H1 (cell line): Measurements from ENCODE around the gene MVK. TPM values are rescaled to one million over a fixed set of nuclear protein-coding genes. Genes with fewer than 3 reads are reported as not detected.

Experiments used
- CEBPB ChIP-seq: IDR thresholded peaks from 2 replicates; pipeline ENCODE4 v1.6.1; 2012; ENCODE audit warnings: low read depth, low read length
- CHD2 ChIP-seq: IDR thresholded peaks from 2 replicates; pipeline ENCODE4 v1.6.1; 2012; ENCODE audit warnings: low read length, improper control_type of control experiment
- TAF1 ChIP-seq: IDR thresholded peaks from 2 replicates; pipeline ENCODE4 v1.6.1; 2011; ENCODE audit warnings: mild to moderate bottlenecking, low read depth, low read length
- polyA plus RNA-seq, 7 experiments: library from polyadenylated mRNA; depleted of rRNA in 3 of 7; stranded (reverse) in 5 of 7; unstranded in 2 of 7; fragments of >200 nt in 5 of 7; fragments of 200-250 nt in 2 of 7; gene quantifications; 1 replicate in 5 of 7; 2 replicates in 1 of 7; 4 replicates in 1 of 7; pipeline versions ENCODE4 v1.2.1 to v1.2.3, GENCODE V29; 2011 to 2013; ENCODE audit warnings: missing spikeins in 2 of 7, mixed read lengths in 2 of 7
- total RNA-seq: library from RNA; stranded (reverse); fragmentation: NEBNext Ultra II Directional; extraction: Animal tissue kit (Norgen Biotek cat#: 25700); gene quantifications from 2 replicates; pipeline ENCODE4 v1.2.1, GENCODE V29; 2021

MVK gene
- total and polyA plus RNA-seq, 2 of the 8 experiments (the other 6 are each of a cell fraction or from before 2014, with no cell fraction given) = 15.7 to 20.9 TPM

DNA sequence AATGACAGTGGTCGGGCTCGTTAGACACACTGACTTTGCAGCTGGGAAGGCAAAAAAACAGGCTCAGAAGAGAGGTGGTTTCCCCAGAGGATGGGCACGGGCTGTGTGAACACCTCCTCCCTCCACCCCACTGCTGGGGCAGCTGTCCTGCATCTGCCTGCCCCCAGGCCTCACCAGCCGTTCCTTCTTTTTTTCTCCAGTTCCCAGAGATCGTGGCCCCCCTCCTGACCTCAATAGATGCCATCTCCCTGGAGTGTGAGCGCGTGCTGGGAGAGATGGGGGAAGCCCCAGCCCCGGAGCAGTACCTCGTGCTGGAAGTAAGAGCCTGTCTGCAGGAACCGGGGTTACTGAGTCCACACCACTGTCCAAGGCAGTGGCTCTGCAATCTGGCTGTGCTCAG is 17.4 kb downstream of the MVK start (continued):
- TF ChIP-seq TAF1 (no peak), CHD2 (no peak), CEBPB (no peak)
